LoVo (cell line): ENCODE data around the gene PRKCZ.

Source experiments
- DNase-seq: peaks from one replicate; pipeline ENCODE4 v3.0.0-alpha.2; 2016; ENCODE audit warnings: low spot score

The PRKCZ gene

GRCh38 chr1:2194898-2195673 lies 144.9 kb downstream of the PRKCZ start:
- peak; percentile 79 for DNase-seq

DNA sequence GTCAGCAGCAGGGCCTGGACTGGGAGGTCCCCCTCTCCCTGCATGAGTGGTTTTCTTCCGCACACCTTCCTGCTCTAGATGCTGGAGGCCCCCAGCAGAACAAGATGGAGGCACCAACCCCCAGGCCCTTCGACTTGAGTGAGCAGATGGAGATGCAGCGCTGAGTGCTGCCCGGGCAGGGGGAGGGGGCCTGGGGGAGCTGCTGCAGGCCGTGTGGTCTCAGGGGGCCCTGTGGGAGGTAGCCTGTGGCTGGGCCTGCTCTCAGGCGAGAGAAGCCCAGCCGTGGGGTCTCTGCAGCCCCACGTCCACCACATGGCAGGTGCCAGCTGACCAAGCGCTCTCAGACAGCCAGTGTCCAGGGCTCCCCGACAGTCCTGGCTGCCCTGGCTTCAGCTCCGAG lies 145.6 kb downstream of the PRKCZ start:
- no peak for DNase-seq

DNA sequence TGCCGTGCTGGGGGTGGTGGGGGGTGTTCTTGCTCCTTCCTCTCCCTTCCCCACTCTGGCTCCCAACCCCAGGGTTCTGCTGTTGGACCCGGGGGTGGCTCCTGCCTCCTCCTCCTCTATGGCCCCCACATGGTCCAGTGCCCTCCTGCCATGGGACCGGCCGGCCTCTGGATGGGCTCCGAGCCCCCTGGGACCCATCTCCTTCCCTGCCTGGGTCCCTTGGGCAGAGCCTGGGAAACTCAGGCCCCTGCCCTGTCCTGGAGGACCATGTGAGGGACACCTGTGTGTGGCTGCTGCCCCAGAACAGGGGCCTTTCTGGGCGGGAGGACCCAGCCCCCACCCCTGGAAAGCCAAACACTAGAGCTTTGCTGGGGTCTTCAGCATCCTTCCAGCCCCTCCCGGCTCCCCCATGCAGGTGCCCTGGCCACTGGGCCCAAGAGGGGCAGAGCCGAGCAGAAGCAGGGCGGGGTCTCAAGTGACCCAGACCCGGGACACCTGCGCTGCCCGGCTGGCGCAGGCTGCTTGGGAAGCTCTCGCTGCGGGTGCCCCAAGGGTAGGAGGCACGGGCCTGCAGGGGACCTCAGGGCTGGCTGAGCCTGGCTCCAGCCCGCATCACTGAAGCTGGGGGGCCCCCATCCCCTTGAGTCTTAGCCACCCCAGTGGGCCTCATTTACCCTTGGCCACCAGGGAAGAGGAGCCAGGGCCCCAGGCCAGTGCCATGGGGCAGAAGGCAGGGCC lies 146.9 kb downstream of the PRKCZ start:
- no peak for DNase-seq

DNA sequence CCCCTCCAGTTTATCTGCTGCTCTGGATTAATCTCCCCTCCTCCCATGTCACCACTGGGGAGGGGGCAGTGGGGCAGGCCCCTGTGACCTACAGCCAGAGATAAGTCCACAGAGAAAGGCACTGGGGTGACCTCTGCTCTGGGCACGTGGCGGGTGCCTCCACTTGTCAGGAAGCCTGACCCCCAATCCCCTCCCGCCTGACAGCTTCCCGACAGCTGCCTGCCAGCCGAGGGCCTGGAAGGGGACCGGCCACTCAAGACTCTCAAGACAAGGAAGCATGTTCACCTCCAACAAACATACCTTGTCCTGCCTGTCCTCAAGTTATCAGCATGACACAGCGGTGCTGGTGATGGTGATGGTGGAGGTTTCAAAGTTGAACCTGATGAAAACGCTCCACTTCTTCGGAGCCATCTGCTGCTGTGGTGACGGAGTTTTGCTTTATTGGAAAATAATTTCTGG lies 147.5 kb downstream of the PRKCZ start:
- DNase-seq: no peak

DNA sequence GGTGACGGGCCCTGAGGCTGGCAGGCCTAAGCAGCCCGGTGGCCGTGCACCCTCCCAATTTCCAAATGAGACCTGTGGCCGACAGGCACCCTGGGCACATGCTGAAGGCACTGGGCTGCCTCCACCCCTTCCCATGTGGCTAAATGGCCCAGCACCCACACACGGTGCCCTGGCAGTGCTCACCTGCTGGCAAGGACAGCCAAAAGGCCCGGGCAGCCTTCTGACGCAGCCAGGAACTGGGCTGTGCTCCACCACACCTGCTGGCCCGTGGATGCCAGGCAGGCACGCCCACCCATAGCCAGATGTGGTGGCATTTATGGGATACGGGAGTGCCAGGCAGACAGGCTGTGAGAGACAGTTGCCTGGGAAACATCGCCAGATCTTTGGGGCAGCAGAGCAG lies 148.4 kb downstream of the PRKCZ start:
- peak; percentile 1 for DNase-seq

DNA sequence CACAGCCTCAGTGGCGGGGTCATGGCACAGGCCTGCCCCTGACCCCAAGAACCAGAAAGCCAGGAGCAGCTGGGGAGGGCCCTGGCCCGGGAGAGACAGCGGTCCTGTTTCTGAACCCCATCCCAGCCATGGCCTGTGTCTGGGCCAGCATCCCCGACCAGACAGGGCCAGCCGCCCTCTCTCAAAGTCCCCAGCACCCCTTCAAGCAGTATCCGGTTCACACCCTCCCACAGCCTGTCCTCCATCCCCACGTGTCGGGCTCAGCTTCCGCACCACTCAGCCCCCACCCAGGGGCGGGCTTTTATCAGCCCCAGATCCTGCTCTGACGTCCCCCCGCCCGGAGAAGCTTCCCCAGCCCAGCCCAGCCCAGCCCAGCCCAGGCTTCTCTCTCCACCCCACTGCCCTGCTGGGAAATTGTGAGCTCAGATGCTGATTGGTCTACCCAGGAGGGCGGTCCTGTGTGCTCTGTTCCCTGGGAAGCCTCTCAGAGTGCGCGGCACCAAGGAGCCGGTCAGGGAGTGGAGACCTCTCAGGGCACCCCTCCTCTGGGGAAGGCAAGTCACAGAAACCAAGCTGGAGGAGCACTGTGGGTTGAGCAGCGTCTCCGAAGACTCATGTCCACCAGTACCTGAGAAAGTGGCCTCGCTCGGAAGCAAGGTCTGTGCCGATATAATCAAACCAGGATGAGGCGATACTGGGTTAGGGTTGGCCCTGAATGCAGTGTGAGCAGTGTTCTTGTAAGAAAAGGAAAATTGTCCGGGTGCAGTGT lies 149.0 kb downstream of the PRKCZ start:
- DNase-seq: peak; percentile 84

- no peak for DNase-seq
Observed at GRCh38 chr1:2200308-2200943, 150.2 kb downstream of the PRKCZ start.

- DNase-seq: no peak
Observed at GRCh38 chr1:2201062-2201461, 150.9 kb downstream of the PRKCZ start.

DNA sequence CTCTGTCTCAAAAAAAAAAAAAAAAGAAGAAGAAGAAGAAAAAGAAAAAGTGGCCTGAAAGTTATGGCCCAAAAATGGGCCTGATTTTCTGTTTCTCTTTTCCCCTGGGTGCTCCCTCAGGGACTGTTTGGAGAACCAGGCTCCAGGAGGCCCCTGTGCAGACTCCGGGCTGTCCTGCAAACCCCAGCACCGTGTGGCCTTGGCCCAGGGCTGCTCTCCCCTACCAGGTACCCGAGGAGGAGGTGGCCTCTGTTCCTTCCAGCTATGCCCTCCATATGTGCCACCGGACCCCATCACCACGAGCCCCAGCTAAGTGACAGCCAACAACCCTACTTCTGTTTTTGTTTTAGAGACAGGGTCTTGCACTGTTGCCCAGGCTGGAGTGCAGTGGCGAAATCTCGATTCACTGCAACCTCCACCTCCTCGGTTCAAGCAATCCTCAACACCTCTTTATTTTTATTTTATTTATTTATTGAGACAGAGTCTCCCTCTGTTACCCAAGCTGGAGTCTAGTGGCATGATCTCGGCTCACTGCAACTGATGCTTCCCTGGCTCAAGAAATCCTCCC lies 151.9 kb downstream of the PRKCZ start:
- DNase-seq: no peak

DNA sequence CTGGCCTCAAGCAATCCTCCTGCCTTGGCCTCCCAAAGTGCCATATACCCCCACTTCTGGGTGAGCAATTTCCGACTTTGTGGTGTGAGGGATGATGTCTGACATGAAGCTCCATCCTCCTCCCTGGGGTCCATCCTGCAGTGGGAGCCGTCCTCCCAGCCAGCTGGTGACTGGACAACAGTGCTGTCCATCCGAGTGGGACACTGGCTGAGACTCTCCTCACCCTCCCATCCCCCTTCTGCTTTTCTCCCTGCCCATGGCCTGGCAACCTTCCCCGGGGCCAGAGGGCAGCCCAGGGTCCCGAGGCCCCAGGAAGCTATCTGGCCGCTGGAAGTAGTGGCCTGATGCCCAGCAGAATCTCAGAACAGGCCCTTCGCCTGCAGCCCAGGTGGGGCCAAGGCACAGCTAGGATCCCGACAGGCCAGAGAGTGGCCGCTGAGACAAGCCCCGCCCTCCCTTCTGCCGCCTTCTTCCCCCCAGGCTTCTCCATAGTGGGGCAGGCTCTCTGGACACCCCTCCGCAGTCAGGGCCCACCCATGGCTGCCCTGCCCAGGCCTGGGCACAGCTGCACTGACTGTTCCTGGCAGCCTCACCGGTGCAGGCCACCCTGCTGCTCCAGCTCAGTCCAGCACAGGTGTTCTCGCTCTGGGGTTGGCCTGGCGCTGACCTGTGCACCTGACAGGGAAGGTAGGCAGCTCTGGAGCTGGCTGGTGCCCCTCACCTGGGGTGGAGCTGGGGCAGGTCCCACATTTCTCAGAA lies 152.8 kb downstream of the PRKCZ start:
- DNase-seq: no peak

GRCh38 chr1:2203671-2204414 lies 153.6 kb downstream of the PRKCZ start:
- no peak for DNase-seq

GRCh38 chr1:2204415-2205190 lies 154.4 kb downstream of the PRKCZ start:
- DNase-seq: no peak

GRCh38 chr1:2205191-2205952 lies 155.2 kb downstream of the PRKCZ start:
- peak; percentile 93 for DNase-seq

- no peak for DNase-seq
Observed at GRCh38 chr1:2206813-2207487, 156.7 kb downstream of the PRKCZ start.

DNA sequence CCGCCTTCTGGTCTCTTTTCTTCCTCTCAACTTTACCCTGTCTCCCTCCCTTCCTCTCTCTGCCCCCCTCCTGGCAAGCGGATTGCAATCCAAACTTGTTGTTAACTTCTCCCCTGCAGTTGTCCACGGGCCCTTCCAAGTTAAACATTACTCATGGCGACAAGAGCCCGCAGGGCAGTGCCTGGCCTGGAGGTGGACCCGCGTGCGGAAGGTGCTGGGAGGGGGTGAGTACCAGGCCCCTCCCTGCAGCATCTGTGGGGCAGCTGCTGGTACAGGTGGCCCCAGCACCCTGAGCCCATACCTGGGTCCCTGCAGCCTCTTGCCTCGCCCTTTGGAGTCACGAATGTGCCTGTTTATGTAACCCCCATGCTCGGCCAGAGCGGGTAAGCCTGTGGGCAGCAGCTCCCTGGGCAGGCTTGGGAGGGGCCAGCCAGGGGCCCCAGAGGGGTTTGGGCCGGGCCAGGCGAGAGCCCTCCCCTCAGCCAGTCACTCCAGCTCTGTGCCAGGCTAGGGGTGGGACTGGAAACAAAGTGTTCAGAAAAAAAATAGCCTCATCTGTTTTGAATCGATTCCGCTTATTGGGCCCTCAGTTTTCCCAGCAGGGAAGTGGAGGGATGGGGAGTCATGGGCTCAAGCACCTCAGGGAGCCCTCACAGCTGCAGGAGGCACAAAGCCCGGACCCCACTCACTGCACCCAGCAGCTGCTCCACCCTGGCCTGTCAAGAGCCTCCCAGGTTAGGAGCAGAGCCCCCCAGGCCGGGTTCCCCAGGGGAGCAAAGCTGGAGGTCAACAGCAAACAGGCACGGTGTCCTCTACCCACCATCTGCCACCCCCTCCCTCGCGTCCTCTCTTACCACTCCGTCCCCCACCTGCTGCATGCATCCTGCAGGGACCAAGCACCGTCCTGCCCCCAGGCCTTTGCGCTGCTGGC lies 158.4 kb downstream of the PRKCZ start:
- no peak for DNase-seq

DNA sequence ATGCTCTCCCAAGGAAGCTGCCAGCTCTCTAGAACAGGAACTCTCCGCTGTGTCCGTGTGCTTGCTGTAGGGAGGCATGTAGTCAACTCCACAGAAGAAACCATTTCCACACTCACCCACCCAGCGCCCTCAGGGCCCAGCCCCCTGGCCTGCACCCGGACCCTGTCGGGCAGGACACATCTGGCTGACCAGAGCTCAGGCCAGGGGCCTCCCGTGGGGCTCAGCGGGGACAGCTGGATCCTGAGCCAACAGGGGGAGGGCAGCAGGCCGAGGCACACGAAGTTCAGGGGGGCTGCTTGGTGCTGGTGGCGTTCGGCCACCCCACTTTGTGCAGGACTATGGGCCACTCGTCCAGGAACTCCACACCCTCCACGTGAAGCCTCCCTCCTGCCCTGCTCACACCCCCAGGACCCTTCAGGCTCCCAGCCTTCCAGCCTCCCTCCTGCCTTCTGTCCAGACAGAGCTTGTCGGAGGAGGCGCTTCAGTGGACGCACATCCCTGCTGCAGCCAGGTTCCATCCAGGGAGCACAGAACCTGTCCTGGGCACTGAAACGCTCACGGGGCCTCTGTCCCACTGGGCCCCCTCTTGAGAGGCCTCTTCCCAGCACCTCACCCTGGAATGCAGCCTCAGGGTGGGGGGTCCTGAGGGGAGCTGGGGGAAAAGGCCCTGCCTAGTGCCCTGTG lies 159.3 kb downstream of the PRKCZ start:
- no peak for DNase-seq
